ENCODE data around the gene ROR1. TPM values are rescaled to one million over a fixed set of nuclear protein-coding genes. Genes with fewer than 3 reads are reported as not detected.

ROR1 gene
- total and polyA plus RNA-seq, 8 donors = 1.4 to 37.3 (median 14.6) TPM

GRCh38 chr1:63757334-63757733, 16.5 kb upstream of the ROR1 start:
- no peak for DNase-seq
- Histone ChIP-seq H3K4me3 (no peak overlapping the region), H3K27ac (no peak overlapping the region), H3K4me1 (peaks cover 6 to 14% (median 9%) of the 10 kb centered on the region in 4 donors), H3K27me3 (no peaks in the 10 kb centered on the region), H3K36me3 (no peaks in the 10 kb centered on the region), H3K9me3 (no peaks in the 10 kb centered on the region)
- intact Hi-C loops (cut with DNase I; ENCODE audit: low total_unique reads) = no loop called here
- no peak for TF ChIP-seq EP300 (IDR thresholded peaks at IDR 0.05)
- no peak for TF ChIP-seq POLR2AphosphoS5 (IDR thresholded peaks at IDR 0.05)
- TF ChIP-seq POLR2A (IDR thresholded peaks at IDR 0.05) = no peak
- no peak for TF ChIP-seq CTCF (IDR thresholded peaks at IDR 0.05)

DNA sequence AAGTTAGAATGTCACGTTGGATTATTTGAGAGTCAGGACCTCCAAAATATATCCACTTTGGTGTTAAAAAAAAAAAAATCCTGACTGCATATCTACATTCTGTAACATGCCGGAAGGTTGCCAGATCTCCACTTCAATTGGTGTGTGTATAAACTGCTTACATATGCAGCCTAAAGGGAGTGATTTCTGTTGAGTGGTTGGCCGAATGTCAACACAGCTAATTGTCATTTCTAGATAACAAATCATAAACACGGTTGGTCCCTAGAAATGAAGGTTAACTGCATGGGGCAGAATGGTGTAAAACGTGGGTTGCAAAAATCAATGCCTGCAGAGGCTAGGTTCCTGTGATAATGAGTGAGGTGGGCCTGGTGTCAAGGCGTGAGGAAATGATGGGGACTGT, 15.0 kb upstream of the ROR1 start:
- Histone ChIP-seq H3K27me3 (no peaks in the 10 kb centered on the region), H3K9me3 (no peaks in the 10 kb centered on the region), H3K27ac (peak overlapping the region in 1 of 5 donors; percentile 8), H3K4me1 (peaks cover 6 to 14% (median 9%) of the 10 kb centered on the region in 4 donors), H3K36me3 (no peaks in the 10 kb centered on the region), H3K4me3 (no peak overlapping the region)
- peak; percentile 69 to 75 for DNase-seq
- WGBS, 5 donors = 18 to 52% (median 38%) methylated on average over 6 of the region's 6 CpGs
- intact Hi-C loops (cut with DNase I; ENCODE audit: low total_unique reads) = no loop called here
- TF ChIP-seq EP300 (IDR thresholded peaks at IDR 0.05) (no peak), POLR2A (IDR thresholded peaks at IDR 0.05) (no peak), POLR2AphosphoS5 (IDR thresholded peaks at IDR 0.05) (peak in 1 of 3 donors; percentile 64), CTCF (IDR thresholded peaks at IDR 0.05) (no peak)

DNA sequence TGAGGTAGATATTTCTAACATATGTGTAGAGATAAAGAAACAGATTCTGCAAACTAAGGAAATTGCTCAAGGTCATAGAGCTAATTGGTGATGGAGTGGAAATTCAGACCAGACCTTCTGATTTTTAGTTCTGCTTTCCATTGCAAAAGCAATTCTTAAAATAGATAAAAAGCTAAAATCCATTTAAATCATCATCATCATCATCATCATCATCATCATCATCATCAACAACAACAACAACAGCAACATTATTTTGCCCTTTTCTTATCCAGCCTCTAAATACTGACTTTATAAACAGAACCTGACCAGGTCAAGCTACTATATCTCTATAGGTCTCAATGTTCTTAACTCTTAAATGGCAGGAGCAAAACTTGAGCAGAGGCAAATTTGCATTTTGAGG, 14.0 kb upstream of the ROR1 start:
- H3K36me3 ChIP-seq = no peaks in the 10 kb centered on the region
- no peaks in the 10 kb centered on the region for H3K9me3 ChIP-seq
- H3K27ac ChIP-seq = no peak overlapping the region
- H3K4me3 ChIP-seq = no peak overlapping the region
- intact Hi-C loops (cut with DNase I; ENCODE audit: low total_unique reads) = no loop called here
- no peak for TF ChIP-seq POLR2AphosphoS5 (IDR thresholded peaks at IDR 0.05)
- no peak for TF ChIP-seq EP300 (IDR thresholded peaks at IDR 0.05)
- TF ChIP-seq POLR2A (IDR thresholded peaks at IDR 0.05) = no peak
- H3K4me1 ChIP-seq = peaks cover 6 to 14% (median 9%) of the 10 kb centered on the region in 4 donors
- no peaks in the 10 kb centered on the region for H3K27me3 ChIP-seq
- no peak for DNase-seq

GRCh38 chr1:63770381-63770780, 3.4 kb upstream of the ROR1 start:
- H3K27ac ChIP-seq = no peak overlapping the region
- WGBS, 5 donors = 46 to 59% (median 49%) methylated on average over 1 of the region's 1 CpG
- H3K4me1 ChIP-seq = peaks cover 0 to 25% (median 13%) of the 10 kb centered on the region in 4 donors
- peaks cover 0 to 19% (median 5%) of the 10 kb centered on the region in 3 donors for H3K27me3 ChIP-seq
- H3K9me3 ChIP-seq = no peaks in the 10 kb centered on the region
- H3K36me3 ChIP-seq = no peaks in the 10 kb centered on the region
- TF ChIP-seq CTCF (IDR thresholded peaks at IDR 0.05) (no peak), POLR2AphosphoS5 (IDR thresholded peaks at IDR 0.05) (no peak), POLR2A (IDR thresholded peaks at IDR 0.05) (no peak)
- intact Hi-C loops (cut with DNase I; ENCODE audit: low total_unique reads) = no loop called here
- H3K4me3 ChIP-seq = no peak overlapping the region
- DNase-seq = no peak

DNA sequence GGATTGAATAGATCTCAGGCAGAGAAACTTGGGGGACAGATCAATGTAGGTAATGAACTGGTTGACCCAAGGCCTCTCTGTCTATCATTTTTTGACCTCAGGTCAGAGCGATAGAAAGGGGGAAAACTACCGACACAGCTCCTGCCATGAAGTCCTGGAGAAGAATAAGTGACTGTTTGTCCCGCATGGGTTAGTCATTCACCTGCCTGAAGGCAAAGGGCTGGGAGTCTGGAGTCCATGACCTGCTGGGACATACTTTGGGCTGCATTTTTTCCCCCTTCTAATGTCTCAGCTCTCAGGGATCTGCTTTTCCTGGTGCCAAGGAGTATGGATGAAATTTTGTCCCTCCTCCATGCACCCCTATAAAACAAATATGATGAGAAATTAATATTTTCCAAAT, 1.6 kb upstream of the ROR1 start:
- H3K4me3 ChIP-seq = no peak overlapping the region
- TF ChIP-seq POLR2A (IDR thresholded peaks at IDR 0.05) (no peak), POLR2AphosphoS5 (IDR thresholded peaks at IDR 0.05) (no peak), EP300 (IDR thresholded peaks at IDR 0.05) (no peak), CTCF (IDR thresholded peaks at IDR 0.05) (no peak)
- intact Hi-C loops (cut with DNase I; ENCODE audit: low total_unique reads) = no loop called here
- no peak for DNase-seq
- WGBS, 5 donors = 74 to 96% (median 89%) methylated on average over 3 of the region's 3 CpGs
- H3K36me3 ChIP-seq = no peaks in the 10 kb centered on the region
- H3K27me3 ChIP-seq = peaks cover 0 to 21% (median 5%) of the 10 kb centered on the region in 3 donors
- no peak overlapping the region for H3K27ac ChIP-seq
- no peaks in the 10 kb centered on the region for H3K9me3 ChIP-seq
- peaks cover 9 to 43% (median 25%) of the 10 kb centered on the region in 4 donors for H3K4me1 ChIP-seq
